ENCODE measurements around the gene SLC4A2.
"Not testable (repeated sequence)": the region's sequence is repeated elsewhere in the genome, so short reads cannot be mapped to it uniquely, and the experiment has no call there.

SLC4A2 gene

DNA sequence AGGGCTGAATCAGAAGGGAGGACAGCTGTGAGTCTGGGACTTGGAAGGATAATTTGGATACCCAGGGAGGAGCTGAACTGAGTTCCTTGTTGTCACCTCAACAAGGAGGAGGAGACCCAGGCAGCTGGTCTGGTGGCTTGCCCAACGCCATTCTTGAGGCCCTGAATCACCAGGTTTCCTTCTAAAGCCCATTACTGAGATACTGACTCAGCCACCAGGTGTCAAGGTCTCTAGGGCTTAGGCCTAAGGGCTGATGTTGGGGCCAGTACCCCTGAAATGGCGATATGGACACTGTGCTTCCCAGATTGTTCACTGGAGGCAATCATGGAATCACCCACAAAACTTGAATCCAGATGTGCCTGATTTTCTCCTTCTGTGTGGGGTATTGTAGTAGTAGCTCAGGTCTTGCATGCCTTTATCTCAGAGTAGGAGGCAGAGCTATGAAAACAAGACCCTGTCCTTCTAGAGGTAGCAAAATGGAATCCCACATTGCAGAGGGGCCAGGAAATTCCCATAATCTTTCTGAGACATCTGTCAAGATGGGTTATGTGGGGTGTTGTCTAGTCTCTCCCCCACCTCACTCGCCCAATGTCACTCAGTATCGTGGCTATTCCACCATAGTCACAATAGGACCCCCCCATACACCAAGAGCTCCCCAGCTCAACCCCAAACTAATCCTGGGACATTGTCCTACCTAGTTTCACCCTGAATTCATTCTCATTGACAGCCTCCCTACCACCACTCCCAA is 33.3 kb upstream of the SLC4A2 start:
- no peak overlapping the region for H2AFZ ChIP-seq (ENCODE audit: low read depth, low read length)
- no peak overlapping the region for H3K4me3 ChIP-seq (ENCODE audit: low read length)
- H3K9ac ChIP-seq (ENCODE audit: low read length): no peak overlapping the region
- peaks cover 11% of the 10 kb centered on the region for H3K79me2 ChIP-seq (ENCODE audit: low read length)
- TF ChIP-seq EZH2phosphoT487 (IDR thresholded peaks at IDR 0.05; ENCODE audit: low read depth) (no peak), CTCF (IDR thresholded peaks at IDR 0.05; ENCODE audit: low read depth, low read length) (no peak)
- H3K27ac ChIP-seq (ENCODE audit: low read length): no peak overlapping the region
- no peaks in the 10 kb centered on the region for H3K27me3 ChIP-seq (ENCODE audit: low read depth, low read length)
- H3K4me1 ChIP-seq (ENCODE audit: low read length): peaks cover 10% of the 10 kb centered on the region
- no peaks in the 10 kb centered on the region for H3K9me3 ChIP-seq (ENCODE audit: insufficient read depth, low read length)
- no peaks in the 10 kb centered on the region for H4K20me1 ChIP-seq (ENCODE audit: insufficient read depth, low read length)
- no peak overlapping the region for H3K4me2 ChIP-seq (ENCODE audit: low read length)
- no peaks in the 10 kb centered on the region for H3K36me3 ChIP-seq (replicated peaks; ENCODE audit: low read depth, low read length)

DNA sequence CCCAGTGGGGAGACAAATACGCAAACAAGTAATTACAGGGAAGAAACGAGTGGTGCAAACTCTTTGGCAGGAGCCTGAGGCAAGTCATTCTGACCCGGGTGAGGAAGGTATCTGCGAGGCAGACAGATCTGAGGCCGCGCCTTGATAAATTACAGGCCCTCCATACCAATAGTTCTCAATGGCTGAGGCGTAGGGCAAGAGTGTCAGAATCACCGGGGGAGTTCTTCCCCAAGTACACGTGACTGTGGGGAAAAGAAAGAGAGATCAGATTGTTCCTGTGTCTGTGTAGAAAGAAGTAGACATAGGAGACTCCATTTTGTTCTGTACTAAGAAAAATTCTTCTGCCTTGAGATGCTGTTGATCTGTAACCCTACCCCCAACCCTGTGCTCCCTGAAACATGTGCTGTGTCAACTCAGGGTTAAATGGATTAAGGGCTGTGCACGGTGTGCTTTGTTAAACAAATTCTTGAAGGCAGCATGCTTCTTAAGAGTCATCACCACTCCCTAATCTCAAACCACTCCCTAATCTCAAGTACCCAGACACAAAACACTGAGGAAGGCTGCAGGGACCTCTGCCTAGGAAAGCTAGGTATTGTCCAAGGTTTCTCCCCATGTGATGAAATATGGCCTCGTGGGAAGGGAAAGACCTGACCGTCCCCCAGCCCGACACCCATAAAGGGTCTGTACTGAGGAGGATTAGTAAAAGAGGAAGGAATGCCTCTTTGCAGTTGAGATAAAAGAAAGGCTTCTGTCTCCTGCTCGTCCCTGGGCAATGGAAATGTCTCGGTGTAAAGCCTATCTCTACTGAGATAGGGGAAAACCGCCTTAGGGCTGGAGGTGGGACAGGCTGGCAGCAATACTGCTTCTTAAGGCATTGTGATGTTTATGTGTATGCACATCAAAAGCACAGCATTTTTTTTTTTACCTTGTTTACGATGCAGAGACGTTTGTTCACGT is 32.3 kb upstream of the SLC4A2 start:
- H3K27me3 ChIP-seq (ENCODE audit: low read depth, low read length); H2AFZ ChIP-seq (ENCODE audit: low read depth, low read length); H3K9me3 ChIP-seq (ENCODE audit: insufficient read depth, low read length); H4K20me1 ChIP-seq (ENCODE audit: insufficient read depth, low read length); H3K36me3 ChIP-seq (replicated peaks; ENCODE audit: low read depth, low read length); H3K27ac ChIP-seq (ENCODE audit: low read length); H3K4me1 ChIP-seq (ENCODE audit: low read length): not testable (repeated sequence)
- peak overlapping the region; percentile 83 for H3K4me2 ChIP-seq (ENCODE audit: low read length)
- H3K9ac ChIP-seq (ENCODE audit: low read length): peak overlapping the region; percentile 52
- H3K79me2 ChIP-seq (ENCODE audit: low read length): peaks cover 11% of the 10 kb centered on the region
- peak overlapping the region; percentile 91 for H3K4me3 ChIP-seq (ENCODE audit: low read length)

GRCh38 chr7:151027728-151028130 is 31.7 kb upstream of the SLC4A2 start:
- not testable (repeated sequence) for H3K36me3 ChIP-seq (replicated peaks; ENCODE audit: low read depth, low read length); H3K4me1 ChIP-seq (ENCODE audit: low read length); H3K27ac ChIP-seq (ENCODE audit: low read length); H3K27me3 ChIP-seq (ENCODE audit: low read depth, low read length); H3K9me3 ChIP-seq (ENCODE audit: insufficient read depth, low read length); H4K20me1 ChIP-seq (ENCODE audit: insufficient read depth, low read length)
- Histone ChIP-seq H2AFZ (ENCODE audit: low read depth, low read length) (peak overlapping the region; percentile 72), H3K79me2 (ENCODE audit: low read length) (peaks cover 11% of the 10 kb centered on the region), H3K4me3 (ENCODE audit: low read length) (peak overlapping the region; percentile 91), H3K9ac (ENCODE audit: low read length) (peak overlapping the region; percentile 52), H3K4me2 (ENCODE audit: low read length) (peak overlapping the region; percentile 83)

DNA sequence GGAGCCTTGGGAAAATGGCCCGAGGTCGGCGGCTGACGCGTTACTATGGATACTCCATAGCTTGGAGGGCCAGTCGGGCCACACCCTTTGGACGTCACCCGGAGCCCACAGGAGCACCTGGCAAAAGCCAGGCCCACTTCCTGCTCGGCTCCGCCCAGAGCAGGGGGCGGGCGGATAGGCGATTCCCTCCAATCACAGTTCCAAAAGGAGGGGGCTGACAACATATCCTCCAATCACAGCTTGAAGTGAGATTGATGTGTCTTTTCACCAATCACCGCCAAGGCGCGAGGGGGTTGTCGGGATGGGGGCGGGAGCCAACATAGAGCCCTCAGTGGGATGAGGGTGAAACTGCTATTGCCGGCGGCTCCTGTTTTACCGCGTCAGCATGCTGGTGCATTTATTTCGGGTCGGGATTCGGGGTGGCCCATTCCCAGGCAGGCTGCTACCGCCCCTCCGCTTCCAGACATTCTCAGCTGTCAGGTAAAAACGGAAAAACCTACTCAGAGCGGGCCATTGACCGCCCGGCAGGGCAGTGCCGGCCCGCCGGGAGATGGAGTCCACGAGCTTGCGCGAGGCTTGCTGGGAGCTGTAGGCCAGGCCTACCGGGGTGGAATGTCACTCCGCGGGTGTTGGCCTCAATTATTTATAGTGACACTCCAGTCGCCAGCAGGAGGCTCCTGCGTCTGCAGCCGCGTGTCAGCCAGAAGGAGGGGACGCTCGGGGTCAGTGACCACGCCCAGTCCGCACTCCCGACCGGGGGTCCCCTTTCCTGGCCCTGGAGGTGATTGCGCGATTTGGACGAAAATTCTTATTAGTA is 31.1 kb upstream of the SLC4A2 start, which contains the start of gene ABCB8:
Gene ABCB8, plus strand, starts transcription at position 320 of the 817 bp plus-strand sequence. Its CDS starts 66 bp downstream, at position 386.
- TF ChIP-seq CTCF (IDR thresholded peaks at IDR 0.05; ENCODE audit: low read depth, low read length) (peak; percentile 23; the same call in 1 of the 2 replicates), EZH2phosphoT487 (IDR thresholded peaks at IDR 0.05; ENCODE audit: low read depth) (no peak)

More for the DNA sequence above, 31.1 kb upstream of the SLC4A2 start, which contains the start of gene ABCB8:
- H3K4me3 ChIP-seq (ENCODE audit: low read length): peak within 1 kb of the TSS; percentile 91
- H3K4me2 ChIP-seq (ENCODE audit: low read length): peak within 1 kb of the TSS; percentile 83
- H3K79me2 ChIP-seq (ENCODE audit: low read length): peaks cover 11% of the 10 kb centered on the region
- peak within 1 kb of the TSS; percentile 74 for H3K9ac ChIP-seq (ENCODE audit: low read length)
- H3K9me3 ChIP-seq (ENCODE audit: insufficient read depth, low read length): no peaks in the 10 kb centered on the region
- H4K20me1 ChIP-seq (ENCODE audit: insufficient read depth, low read length): no peaks in the 10 kb centered on the region
- H3K27ac ChIP-seq (ENCODE audit: low read length): no peak within 1 kb of the TSS
- H3K36me3 ChIP-seq (replicated peaks; ENCODE audit: low read depth, low read length): no peaks in the 10 kb centered on the region
- H3K4me1 ChIP-seq (ENCODE audit: low read length): peaks cover 10% of the 10 kb centered on the region
- no peaks in the 10 kb centered on the region for H3K27me3 ChIP-seq (ENCODE audit: low read depth, low read length)
- H2AFZ ChIP-seq (ENCODE audit: low read depth, low read length): peak within 1 kb of the TSS; percentile 73

Measured in OCI-LY3 (cell line).